ENCODE data around the gene FGGY.

Gene FGGY

GRCh38 chr1:59657873-59658465, 361.1 kb downstream of the FGGY start:
- TF ChIP-seq CTCF (IDR thresholded peaks at IDR 0.05; ENCODE audit: control insufficient read depth, insufficient read depth, low read depth, low read length, missing control alignments): no peak
- DNase-seq (ENCODE audit: low read depth): no peak
- H3K4me3 ChIP-seq (ENCODE audit: control insufficient read depth, low read depth, low read length): no peak overlapping the region

- TF ChIP-seq CTCF (IDR thresholded peaks at IDR 0.05; ENCODE audit: control insufficient read depth, insufficient read depth, low read depth, low read length, missing control alignments): no peak
- DNase-seq (ENCODE audit: low read depth): no peak
- no peak overlapping the region for H3K4me3 ChIP-seq (ENCODE audit: control insufficient read depth, low read depth, low read length)
Measured at GRCh38 chr1:59664166-59664565, 367.3 kb downstream of the FGGY start.

- H3K4me3 ChIP-seq (ENCODE audit: control insufficient read depth, low read depth, low read length): no peak overlapping the region
- TF ChIP-seq CTCF (IDR thresholded peaks at IDR 0.05; ENCODE audit: control insufficient read depth, insufficient read depth, low read depth, low read length, missing control alignments): peak; percentile 16
- no peak for DNase-seq (ENCODE audit: low read depth)
Measured at GRCh38 chr1:59666106-59666505, 369.2 kb downstream of the FGGY start.

- no peak for DNase-seq (ENCODE audit: low read depth)
- H3K4me3 ChIP-seq (ENCODE audit: control insufficient read depth, low read depth, low read length): no peak overlapping the region
- TF ChIP-seq CTCF (IDR thresholded peaks at IDR 0.05; ENCODE audit: control insufficient read depth, insufficient read depth, low read depth, low read length, missing control alignments): no peak
Measured at GRCh38 chr1:59667020-59667419, 370.1 kb downstream of the FGGY start.

GRCh38 chr1:59669752-59670312, 372.9 kb downstream of the FGGY start:
- DNase-seq (ENCODE audit: low read depth): no peak
- no peak for TF ChIP-seq CTCF (IDR thresholded peaks at IDR 0.05; ENCODE audit: control insufficient read depth, insufficient read depth, low read depth, low read length, missing control alignments)
- no peak overlapping the region for H3K4me3 ChIP-seq (ENCODE audit: control insufficient read depth, low read depth, low read length)

- no peak for TF ChIP-seq CTCF (IDR thresholded peaks at IDR 0.05; ENCODE audit: control insufficient read depth, insufficient read depth, low read depth, low read length, missing control alignments)
- DNase-seq (ENCODE audit: low read depth): no peak
- H3K4me3 ChIP-seq (ENCODE audit: control insufficient read depth, low read depth, low read length): no peak overlapping the region
Measured at GRCh38 chr1:59670662-59671061, 373.8 kb downstream of the FGGY start.
